ENCODE measurements around the gene HPCAL1.

Gene HPCAL1

GRCh38 chr2:10370895-10371294, 68.2 kb downstream of the HPCAL1 start:
- DNase-seq (ENCODE audit: low read depth) = no peak

GRCh38 chr2:10371441-10372196, 68.9 kb downstream of the HPCAL1 start:
- no peak for DNase-seq (ENCODE audit: low read depth)

GRCh38 chr2:10372203-10372861, 69.6 kb downstream of the HPCAL1 start:
- DNase-seq (ENCODE audit: low read depth) = no peak

- DNase-seq (ENCODE audit: low read depth) = no peak
These were observed 70.1 kb downstream of the HPCAL1 start for GRCh38 chr2:10372862-10373240.

DNA sequence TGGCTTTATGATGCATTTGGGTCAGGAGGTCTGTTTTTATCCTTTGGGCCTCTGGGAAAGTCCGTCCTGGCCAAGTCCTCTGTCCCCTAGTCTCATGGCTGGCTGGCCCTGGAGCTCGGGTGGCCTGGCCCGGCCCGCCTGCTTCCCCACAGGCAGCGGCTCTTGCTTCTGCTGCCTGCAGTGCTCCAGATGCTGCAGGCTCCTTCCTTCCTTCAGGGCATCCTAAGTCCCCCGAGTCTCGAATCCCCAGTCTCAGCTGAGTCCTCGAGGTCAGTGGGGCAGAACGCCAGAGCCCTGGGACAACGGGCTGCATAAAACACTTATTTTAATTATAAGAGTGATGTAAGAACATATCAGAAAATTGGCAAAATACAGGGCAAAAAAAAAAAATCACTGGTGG, 71.2 kb downstream of the HPCAL1 start:
- DNase-seq (ENCODE audit: low read depth) = no peak

- no peak for DNase-seq (ENCODE audit: low read depth)
These were observed 71.7 kb downstream of the HPCAL1 start for GRCh38 chr2:10374362-10374943.

GRCh38 chr2:10375570-10376281, 73.0 kb downstream of the HPCAL1 start:
- no peak for DNase-seq (ENCODE audit: low read depth)

DNA sequence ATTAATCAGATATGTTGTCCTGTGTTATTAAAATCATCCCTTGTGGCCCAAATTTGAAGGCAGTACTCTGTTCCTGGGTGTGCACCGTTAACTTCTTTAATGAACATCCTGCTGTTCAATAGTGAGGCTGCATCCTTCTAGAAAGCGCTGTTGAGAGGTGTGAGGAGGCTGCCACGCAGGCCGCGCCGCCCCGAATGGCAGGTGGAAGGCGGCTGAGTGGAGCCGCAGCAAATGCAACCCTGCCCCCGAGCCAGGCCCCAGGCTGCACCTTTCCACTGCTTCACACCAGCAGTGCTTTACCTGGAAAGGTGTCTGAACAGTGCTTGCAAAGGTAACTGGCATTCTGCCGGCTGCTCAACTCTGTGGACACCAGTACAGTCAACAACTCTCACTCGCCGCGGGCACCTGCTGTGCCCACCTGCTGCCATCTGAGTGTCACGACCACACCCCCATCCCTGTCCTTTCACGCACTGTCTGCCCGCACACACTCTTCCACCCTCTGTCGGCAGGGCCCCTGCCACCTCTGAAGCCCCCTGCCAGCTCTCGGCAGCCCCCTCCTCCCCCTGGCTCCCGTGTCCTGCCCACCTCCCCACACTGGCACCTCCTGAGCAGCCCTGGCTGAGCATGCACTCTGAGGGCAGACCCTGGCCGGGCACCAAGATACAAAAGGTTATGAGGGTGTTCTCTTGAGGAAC, 74.5 kb downstream of the HPCAL1 start:
- DNase-seq (ENCODE audit: low read depth) = no peak

GRCh38 chr2:10377747-10378085, 75.0 kb downstream of the HPCAL1 start:
- DNase-seq (ENCODE audit: low read depth) = no peak

GRCh38 chr2:10378189-10378588, 75.5 kb downstream of the HPCAL1 start:
- no peak for DNase-seq (ENCODE audit: low read depth)

DNA sequence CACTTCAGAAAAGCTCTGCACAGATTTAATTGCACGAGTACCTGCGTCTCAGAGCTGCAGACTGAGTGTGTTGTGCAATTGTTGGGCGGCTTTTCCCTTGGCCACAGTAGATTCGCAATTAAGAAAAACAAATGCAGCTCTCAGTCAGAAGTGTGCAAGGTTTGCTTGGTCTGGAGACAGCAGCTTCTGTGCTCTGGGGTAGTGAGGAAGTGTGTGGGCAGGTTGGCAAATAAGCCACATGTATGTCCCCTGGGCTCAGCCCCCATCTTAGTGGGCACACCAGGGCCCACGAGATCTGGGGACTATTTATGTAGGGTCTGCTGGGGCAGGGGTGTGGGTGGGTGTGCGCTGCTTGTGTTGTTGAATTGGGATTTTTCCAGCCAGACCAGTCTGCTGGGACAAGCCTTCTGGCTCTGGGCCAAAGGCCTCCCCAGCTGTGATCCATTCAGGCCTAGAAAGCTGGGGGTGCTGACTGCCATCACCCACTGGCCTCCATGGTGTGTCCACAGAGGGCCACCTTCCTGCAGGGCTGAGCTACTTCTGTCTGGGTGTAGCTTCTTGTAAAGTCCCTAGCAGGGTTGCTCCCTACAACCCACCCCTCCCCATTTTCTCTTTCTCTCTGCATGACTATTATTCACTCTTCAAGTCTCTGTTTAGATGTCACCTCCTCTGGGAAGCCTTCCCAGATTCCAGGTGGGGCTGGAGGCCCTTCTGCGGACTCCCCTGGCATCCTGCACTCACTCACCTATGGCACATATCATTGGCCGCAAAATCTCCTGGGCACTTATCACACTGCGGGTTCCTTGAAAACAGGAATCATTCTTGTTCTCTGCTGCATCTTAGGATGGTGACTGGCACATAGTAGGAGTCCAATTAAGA, 77.6 kb downstream of the HPCAL1 start:
- no peak for DNase-seq (ENCODE audit: low read depth)

DNA sequence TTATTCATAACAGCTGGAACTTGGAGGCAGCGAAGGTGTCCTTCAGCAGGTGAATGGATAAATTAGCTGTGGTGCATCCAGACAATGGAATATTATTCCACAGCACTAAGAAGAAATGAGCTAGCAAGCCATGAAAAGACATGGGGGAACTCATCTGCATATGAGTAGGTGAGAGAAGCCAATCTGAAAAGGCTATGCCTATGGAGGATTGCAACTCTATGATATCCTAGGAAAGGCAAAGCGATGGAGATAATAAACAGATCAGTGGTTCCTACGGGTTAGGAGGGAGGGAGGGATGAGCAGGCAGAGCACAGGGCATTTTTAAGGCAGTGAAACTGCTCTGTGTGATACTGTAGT, 79.3 kb downstream of the HPCAL1 start:
- DNase-seq (ENCODE audit: low read depth) = no peak

DNA sequence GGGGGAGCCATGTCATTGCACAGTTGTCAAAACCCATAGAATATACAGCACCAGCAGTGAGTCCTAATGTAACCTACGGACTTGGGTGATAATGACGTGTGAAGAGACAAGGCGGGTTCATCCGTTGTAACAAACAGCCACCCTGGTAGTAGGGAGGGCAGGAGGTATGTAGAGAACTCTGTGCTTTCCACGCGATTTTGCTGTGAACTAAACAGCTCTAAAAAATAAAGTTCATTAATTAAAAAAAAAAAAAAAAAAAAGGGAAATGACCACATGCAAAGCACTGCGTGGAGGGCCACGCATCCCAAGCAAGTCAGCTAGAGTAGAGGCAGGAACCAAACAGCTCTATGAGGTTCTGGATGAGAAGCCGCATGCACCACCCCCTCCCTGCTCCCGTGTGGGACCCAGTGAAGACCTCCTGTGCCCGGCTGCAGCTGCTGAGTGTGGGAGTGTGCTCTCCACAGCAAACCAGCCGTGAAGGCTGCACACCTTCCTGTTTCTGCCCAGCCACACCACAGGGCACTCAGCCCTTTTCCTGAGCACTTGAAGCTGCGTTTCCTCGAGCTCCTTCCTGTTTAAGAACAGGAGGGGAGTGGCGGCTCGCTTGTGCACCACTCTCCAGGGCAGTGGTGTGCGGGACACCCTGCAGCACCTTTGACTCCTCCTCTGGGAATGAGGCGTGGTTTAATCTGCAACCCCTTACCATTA, 79.8 kb downstream of the HPCAL1 start:
- DNase-seq (ENCODE audit: low read depth) = no peak

DNA sequence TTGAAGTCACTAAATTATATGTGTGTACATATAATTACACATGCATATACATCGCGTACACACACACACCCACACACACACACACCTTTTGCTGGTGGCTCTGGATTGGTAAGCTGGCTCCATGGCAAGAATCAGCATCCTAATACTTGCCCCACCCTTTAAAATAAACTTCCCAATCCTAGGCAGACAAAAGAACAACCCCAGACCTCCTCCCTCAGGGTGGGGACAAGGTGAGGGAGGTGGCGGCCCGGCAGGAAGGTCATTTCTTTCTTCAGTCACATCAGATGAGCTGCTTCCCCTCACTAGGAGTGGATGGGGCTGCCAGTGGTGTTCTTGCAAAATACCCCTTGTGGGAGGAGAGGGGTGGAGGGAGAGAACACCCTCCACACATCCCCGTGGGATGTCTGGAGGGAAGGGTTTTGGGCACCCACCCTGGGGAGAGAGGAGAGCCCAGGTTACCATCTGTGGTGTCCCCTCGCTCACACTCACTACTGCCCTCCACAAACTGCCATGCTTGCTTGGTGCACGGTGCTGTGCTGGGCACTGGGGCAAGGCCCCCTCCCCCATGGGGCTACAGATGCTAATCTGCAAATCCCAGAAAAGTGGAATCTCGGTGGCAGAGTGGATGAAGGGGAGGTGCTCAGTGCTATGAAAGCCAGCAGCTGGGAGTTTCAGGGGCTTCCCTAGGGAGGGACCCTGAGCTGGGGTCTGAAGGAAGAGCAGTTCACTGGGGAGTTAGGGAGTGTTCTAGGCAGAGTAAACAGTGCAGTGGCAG, 81.4 kb downstream of the HPCAL1 start:
- no peak for DNase-seq (ENCODE audit: low read depth)

DNA sequence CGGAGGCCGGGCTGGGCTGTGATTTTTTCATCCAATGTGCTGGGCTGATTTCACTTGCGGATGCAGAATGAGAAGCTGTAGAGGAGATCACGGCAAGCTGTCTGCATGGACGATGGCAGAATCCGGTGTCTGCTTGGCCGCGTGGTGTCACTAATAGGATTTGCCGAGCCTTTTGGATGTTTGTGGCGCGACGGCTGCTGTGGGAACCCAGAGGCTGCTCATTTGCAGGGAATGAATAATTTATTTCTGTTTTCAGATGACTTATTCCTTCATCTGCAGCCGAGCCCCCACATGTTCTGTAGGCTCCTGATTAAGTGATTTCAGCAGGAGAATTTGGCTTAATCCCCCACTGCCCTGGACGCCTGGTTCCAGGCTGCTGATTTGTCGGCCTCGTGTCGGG, 82.8 kb downstream of the HPCAL1 start:
- no peak for DNase-seq (ENCODE audit: low read depth)

DNA sequence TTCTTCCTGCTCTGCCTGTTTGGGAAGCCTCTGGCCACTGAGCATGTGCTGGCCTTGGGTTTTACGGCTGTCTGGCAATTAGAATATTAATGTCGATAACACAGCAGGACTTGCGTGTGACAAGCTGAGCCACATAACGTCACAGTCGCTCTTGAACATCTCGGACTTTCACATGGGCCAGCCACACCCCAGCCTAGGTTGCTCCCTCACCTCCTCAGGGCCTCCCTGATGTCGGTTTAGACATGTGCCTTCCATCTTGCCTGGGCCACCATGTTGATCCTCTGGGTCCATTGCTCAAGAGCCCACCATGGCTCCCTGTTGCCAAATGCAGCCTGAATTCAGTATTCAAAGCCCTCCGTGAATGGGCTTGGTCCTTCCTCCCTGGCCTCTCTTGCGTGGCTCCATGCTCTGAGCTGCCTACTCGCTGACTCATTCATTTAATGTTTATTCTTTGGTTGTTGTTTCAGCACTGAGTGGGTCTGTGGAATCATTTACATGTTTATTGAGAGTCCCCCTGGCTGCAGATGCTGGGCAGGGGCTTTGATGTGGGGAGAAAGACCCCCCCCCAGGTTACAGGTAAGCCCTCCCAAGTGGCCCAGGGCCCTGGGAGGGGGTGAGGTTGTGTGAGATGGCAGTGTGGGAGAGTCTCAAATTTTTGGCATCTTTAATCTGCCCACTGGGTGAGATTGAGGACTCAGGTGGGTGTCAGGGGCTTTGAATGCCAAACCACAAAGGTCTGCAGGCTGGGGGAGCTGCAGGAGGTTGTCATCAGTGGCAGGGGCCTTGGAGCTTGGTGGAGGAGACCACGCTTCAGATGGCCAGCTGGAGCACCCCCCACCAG, 83.4 kb downstream of the HPCAL1 start:
- no peak for DNase-seq (ENCODE audit: low read depth)

- DNase-seq (ENCODE audit: low read depth) = no peak
These were observed 84.3 kb downstream of the HPCAL1 start for GRCh38 chr2:10387033-10387432.

- no peak for DNase-seq (ENCODE audit: low read depth)
These were observed 86.4 kb downstream of the HPCAL1 start for GRCh38 chr2:10388954-10389560.

- no peak for DNase-seq (ENCODE audit: low read depth)
These were observed 86.9 kb downstream of the HPCAL1 start for GRCh38 chr2:10389573-10389972.

Data from GM04504 (cell line).